Subcutaneous preadipocyte (primary cell): ENCODE data around the gene OCIAD1. TPM values are rescaled to one million over a fixed set of nuclear protein-coding genes. Genes with fewer than 3 reads are reported as not detected.

Experiments used
- total RNA-seq: library from RNA; depleted of rRNA; stranded (reverse); fragments of >200 nt; gene quantifications from 2 replicates; pipeline ENCODE4 v1.2.3, GENCODE V29; 2012

OCIAD1 gene, protein sequence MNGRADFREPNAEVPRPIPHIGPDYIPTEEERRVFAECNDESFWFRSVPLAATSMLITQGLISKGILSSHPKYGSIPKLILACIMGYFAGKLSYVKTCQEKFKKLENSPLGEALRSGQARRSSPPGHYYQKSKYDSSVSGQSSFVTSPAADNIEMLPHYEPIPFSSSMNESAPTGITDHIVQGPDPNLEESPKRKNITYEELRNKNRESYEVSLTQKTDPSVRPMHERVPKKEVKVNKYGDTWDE
- 71.7 and 80.5 TPM in 2 replicates for total RNA-seq

GRCh38 chr4:48830706-48831531 is at the start of gene OCIAD1:
Gene OCIAD1, plus strand, starts transcription at chr4:48831088. Its CDS starts 1,537 bp downstream, at chr4:48832625.

GRCh38 chr4:48906206-48907173 is 75.6 kb downstream of the OCIAD1 start, which contains the start of gene OCIAD2:
Gene OCIAD2, minus strand, starts transcription at chr4:48906774. Its CDS starts 2,225 bp downstream, at chr4:48904549.

Other genes starting within 250 kb of the OCIAD1 start
- 31.2 and 50.8 TPM in 2 replicates for gene FRYL, start 50.8 kb upstream of the OCIAD1 start, total RNA-seq
- gene OCIAD2, start 75.7 kb downstream of the OCIAD1 start, total RNA-seq = 2.2 and 2.9 TPM in 2 replicates
- gene CWH43, start 155.2 kb downstream of the OCIAD1 start, total RNA-seq = not detected in 2 replicates